HG03066 (cell line): ENCODE measurements around the gene ASPHD1.
"Not testable (repeated sequence)": the region's sequence is repeated elsewhere in the genome, so short reads cannot be mapped to it uniquely, and the experiment has no call there.

Source experiments
- ATAC-seq: cut with Tn5 transposase; IDR thresholded peaks from one replicate; pipeline ENCODE4 v1.9.1; 2021; ENCODE audit warnings: low read depth; ENCODE audit not compliant: unreplicated experiment

ASPHD1 gene

DNA sequence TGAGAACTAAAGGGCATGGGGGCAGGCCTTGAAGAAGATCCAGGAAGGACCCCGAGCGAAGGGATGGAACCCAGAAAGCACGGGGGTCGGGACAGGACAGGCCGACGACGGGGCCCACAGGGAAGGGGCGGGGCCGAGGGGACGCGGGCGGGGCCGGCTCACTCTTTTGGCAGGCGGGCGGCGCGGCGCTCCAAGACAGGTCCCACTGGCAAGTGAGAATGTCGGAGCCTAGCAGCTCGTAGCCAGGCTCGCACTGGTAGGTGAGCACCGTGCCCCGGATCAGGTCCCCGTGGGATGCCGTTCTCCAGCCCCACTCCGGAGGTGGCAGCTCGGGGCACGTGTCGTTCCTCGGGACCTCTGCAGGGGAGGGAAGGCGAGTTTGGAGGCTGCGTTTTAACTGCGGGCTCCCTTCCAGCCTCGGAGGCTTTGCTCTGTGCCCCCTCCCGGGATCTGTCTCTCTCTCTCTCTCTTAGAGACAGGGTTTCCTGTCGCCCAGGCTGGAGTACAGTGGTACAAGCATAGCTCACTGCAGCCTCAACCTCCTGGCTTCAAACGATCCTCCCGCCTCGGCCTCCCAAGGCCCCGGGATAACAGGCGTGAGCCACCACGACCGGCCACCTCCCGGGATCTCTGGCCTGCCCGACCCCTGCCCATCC, 23.6 kb upstream of the ASPHD1 start:
- ATAC-seq, result no peak

DNA sequence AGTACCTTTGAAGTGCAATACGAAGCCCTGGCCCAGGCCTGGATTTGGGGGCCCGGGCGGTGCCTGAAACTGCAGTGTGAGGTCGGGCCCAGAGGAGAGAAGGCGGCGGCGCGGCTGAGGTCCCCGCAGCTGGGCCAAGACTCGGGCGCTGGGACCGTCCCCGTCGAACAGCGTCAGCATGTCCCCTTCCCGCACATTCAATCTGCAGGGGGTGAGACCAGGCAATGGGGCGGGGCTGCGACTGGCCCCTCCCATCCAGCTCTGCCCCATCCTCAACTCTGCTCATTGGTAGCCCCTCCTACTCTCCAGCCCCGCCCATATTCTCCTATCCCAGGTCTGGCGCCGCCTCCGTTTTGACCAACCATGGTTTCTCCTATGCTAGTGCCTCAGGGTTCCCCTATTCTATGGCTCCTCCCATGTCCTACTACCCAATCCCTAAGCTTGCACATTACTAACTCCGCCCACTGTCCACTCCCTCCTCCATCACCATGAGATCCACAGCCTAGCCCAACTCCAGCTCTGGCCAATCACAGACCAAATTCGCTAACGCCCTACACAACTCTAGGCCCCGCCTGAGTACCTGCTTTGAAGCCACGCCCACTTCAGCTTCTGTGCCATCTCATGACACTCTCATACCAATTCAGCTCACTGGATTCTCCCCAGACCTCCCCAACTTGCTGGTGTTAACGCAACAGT, 22.9 kb upstream of the ASPHD1 start:
- no peak for ATAC-seq

DNA sequence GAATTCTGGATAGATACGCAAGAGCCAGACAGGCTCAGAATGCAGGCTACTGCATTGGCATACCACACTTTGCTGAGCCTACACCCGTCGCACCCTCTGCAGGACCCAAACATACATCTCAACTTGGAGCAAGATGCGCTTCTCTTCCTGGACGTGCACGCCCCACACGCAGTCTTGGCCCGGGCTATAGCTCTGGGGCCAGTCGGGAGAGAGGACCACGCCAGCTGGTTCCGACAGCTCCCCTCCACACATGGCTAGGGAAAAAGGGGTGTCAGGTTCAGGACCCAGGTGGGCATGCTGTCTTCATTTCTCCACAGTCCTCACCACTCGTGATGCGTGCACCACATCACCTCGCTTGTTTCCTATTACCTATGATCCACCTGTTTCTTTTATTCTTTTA, 22.1 kb upstream of the ASPHD1 start:
- no peak for ATAC-seq

DNA sequence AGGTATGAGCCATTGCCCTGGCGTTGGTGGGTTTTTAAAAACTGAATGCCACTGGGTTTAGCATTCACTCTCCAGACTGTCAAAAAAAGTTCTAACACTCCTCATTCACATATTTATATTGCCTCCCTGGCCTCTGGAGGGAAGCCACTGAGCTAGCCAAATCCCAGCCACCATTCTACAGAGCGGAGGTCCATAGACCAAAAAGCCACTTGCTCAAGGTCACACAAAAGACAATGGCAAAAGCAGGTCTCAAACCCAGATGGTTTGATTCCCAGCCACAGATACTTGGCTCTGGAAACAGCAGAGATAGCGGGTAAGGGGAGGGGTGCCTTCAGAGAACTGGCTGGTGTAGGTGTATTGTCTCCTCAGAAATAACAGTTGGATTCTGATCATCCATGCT, 19.2 kb upstream of the ASPHD1 start:
- ATAC-seq, result no peak

DNA sequence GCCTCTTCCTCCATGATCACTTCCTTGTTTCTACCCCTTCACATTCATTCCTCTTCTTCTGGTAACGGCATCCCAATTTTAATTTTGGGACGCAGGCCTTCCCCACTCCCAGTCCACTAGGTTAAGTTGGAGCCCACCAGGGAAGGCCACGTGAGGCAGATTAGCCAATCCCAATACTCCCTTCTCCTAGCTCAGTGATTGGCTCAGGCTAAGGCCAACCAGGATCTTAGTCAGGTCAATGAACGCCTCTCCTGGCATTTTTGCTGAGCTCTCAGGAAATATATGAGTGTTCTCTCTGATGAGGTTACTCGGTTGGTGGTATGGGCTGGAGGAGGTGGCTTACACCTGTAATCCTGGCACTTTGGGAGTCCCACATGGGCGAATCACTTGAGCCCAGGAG, 16.3 kb upstream of the ASPHD1 start:
- no peak for ATAC-seq

DNA sequence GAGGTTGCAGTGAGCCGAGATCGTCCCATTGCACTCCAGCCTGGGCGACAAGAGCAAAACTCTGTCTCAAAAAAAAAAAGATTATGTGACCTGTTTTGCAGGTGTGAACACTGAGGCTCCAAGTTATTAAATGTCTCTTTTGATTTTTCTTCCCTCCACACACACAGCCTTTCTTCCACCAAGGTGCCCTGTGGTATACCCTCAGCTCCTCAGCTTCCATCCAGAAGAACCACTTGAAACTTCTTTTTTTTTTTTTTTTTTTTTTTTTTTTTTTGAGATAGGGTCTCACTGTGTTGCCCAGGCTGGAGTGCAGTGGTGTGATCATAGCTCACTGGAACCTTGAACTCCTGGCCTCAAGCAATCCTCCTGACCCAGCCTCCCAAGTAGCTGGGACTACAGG, 10.9 kb upstream of the ASPHD1 start:
- ATAC-seq, result not testable (repeated sequence)

DNA sequence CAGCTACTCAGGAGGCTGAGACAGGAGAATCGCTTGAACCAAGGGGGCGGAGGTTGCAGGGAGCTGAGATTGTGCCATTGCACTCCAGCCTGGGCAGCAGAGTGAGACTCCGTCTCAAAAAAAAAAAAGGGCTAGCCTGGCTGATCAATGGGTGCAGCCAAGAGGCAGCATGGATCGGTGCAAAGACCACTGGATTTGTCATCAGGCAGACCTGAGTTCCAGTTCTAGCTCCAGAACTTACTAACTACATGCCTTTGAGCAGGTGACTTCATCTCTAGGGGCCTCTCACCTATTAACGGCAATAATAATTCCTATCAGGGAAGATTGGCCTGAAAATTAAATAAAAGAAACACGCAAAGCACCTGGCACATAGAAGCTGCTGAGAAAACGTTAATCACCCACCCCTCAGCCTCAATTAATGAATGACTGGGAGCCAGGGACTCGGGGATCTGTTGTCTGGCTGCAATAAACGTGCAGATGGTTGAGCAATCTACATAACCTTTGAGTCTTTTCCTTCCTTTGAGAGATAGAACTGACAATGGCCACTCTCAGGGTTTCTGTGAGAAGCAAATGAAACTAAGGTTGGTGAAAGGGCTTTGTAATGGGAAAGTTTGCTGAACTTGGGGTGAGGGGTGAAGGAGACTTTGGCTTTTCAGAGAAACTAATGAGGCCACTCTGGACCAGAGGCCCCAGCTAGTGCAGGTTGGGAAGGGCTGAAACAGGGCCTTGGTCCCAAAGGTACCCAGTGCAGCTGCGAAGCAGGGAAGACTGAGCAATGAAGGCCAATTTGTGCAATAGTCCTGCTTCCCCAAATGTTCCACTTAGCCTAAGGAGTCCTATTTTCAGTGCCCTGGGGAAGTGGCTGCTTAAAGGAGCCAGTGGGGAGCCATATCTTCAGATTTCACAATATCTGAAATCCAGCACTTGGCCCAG, 8.5 kb upstream of the ASPHD1 start:
- no peak for ATAC-seq

DNA sequence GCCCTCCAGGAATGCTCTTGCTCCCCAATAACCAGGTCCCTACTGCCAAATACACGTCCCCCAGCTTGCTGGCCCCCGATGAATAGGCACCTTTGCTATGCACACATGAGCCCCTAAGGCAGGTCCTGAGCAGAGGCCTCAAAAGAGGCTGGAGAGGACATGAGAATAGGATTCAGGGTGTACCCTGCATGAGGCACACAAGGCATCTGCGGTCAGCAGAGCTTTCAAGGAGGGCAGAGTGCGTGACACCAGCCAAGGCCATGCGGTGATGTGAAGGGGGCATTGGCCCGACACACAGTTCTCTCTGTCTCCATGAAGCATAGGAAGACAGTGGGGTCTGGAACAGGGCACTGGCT, 7.9 kb upstream of the ASPHD1 start:
- ATAC-seq, result no peak

DNA sequence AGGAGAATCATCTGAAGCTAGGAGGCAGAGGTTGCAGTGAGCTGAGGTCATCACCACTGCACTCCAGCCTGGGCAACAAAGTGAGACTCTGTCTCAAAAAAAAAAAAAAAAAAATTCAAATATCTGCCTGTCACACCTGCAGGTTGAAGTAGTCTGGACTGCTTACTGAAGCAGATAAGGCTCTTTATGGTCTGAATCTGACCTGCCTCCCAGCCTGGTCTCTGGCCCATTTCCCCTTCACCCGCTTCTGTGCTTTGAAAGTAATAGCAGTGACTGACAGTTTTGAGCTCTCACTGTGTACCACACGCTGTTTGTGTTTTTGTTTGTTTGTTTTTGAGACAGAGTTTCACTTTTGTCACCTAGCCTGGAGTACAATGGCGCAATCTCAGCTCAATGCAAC, 6.7 kb upstream of the ASPHD1 start:
- ATAC-seq, result no peak

DNA sequence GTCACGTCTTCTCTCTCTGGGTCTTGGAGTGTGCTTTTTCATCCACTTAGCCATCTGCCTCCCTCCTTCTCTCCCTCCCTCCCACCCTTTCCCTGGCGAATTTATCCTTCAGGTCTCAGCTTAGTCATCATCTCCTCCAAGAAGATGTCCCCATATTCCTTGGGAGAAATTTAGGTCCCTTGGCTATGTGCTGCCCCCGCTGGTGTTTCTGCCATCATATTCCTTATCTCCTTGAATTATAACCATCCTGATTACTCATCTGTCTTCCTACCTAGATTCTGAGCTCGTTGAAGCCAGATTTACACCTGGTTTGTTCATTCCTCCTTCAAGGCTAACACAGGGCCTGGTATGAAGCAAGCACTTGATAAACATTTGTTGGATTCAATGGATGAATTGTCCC, 5.9 kb upstream of the ASPHD1 start:
- no peak for ATAC-seq

DNA sequence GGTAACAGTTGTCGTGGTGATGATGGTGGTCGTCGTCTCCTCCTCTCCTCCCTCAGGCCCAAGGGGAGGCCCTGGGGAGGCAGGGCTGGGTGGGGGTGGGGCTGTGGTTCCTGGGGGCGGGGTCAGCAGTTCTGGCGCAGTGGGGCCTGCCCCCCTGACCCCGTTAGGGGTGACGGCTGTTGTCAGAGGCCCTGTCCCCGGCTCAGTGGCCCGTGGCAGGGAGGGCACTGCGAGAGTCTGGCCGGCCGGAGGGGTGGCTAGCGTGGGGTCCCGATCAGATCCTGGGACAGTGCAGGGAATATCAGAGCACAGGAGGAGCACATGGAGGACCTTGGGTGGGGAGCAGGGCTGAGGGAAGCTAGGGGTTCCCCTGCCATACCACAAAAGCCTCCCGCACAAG, 3.4 kb upstream of the ASPHD1 start:
- no peak for ATAC-seq

DNA sequence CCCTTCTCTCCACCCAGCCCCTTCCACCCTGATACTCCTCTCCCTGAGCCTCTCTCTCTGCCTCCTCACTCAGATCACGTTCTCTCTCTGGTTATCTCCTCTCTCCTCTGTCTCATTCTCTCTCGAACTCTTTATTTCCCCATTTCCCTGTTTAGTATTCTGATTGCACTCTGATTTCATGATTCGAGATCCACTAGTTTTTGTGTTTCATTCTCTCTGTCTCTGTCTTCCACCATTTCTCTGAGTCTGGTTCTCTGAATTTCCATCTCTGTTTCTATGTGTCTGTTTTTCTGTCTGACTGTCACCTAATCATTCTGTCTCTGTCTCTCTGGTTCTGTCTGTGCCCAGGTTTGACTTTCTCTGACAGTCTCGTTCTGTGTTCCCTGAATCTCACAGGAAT, 3.0 kb upstream of the ASPHD1 start:
- ATAC-seq, result no peak

DNA sequence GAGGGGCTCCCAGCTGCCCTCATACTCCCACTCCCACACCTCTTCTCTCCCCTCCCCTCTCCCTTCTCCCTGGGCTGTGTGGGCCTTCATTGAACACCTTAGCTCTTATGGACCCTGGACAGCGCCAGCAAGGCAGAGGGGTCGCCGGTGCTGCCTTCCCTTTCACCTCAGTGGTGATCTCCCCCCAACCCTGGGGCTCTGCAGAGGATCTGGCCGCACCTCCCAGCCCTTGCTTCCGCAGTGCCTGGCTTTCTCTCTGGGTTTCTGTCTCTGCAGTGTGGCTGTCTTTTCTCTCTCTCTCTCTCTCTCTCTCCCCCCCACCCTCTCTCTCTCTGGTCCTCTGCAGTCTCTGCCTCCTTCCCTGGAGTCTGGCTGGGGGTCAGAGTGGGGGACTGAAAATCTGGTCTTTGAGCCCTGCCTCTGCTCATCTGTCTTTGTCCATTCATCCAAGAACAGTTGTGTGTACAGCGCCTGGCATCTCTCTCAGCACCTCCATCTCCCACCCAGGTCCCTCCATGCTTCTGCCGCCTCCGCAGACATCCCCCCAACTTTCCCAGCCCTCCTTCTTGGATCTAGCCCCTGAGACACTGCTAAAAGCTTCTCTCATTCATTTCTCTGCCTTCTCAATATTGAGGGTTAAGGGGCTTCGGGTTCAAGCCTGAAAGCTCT, 2.0 kb upstream of the ASPHD1 start:
- ATAC-seq, result no peak

DNA sequence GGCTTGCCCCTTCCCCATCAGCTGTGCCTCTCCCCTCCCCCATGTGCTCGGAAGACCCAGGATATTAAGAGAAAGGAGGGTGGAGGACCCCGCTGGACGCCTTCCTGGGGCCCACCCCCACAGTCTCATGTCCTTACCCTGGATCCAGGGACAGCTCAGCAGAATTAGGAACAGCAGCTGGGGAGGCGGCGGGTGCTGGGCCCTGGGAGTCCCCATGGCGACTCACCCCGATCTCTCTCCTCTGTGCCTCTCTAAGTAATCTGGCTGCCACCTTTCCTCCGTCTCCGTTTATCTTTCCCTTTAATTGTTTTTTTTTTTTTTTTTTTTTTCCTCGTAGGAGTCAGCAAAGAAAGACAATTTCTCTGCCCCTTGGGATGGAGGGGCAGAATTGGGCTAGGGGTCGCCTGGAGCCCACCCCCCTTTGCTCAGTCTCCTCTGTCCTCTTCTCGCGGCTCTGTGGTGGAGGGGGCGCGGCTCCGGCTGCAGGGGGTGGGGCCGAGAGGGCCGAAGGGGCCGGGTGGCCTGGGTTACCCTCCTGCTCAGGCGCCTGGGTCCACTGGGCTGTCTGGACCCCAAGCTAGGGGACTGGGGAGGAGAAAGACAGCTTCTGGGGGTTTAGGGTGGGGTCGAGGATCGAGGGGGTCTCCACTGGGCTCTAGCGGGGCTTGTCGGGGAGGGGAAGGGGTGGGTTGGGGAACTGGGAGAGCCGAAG, 1.3 kb upstream of the ASPHD1 start:
- no peak for ATAC-seq

DNA sequence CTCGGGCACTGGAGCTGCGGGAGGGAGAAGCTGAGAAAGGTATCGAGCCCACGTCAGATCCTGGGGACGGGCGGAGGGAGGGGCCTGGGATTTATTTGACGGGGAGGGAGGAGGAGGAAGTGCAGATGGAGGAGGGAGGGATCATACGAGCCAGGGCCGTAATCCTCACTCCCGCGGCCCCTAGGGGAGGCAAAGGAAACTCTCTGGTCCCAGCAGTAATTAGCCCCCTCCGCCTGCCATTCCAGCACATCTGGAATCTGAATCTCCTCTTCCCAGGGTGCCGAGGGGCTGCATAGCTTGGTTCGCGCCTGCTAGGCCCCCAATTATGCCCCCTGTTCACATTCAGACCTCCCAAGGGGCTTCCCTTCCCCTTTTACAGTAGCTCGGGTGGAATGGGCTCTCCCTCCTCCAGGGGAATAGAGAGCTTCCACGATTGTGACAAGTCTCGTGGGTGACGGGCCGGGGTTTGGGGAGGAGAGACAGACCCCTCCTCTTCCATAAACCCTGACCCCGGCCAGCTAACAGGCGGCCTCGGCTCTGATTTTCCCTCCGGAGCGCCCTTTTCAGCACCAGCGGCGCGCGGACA, 679 bp upstream of the ASPHD1 start, which contains the start of gene SEZ6L2:
SEZ6L2 (minus strand) TSS at position 35 of the 586 bp plus-strand sequence. CDS start 531 bp downstream, outside the sequence.
- no peak for ATAC-seq

DNA sequence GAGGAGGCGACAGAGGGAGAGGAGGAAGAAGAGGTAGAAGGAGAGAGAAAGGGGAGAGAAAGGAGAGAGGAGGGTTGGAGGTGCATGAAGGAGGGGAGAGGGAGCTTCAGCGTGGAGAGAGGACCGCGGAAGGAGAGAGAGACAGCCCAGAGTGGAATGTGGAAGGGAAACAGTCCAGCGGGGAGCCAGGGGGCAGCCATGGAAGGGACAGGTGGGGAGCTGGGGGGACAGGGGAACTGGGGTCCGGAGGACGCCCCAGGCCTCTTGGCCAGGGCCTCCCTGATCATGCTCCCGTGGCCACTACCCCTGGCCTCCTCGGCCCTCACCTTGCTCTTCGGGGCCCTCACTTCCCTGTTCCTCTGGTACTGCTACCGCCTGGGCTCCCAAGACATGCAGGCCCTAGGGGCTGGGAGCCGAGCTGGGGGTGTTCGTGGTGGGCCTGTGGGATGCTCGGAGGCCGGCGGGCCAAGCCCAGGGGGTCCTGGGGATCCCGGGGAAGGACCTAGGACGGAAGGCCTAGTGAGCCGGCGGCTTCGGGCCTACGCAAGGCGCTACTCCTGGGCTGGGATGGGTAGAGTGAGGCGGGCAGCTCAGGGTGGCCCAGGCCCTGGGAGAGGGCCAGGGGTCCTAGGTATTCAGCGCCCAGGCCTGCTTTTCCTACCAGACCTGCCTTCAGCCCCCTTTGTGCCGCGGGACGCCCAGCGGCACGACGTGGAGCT, 759 bp downstream of the ASPHD1 start:
- no peak for ATAC-seq

DNA sequence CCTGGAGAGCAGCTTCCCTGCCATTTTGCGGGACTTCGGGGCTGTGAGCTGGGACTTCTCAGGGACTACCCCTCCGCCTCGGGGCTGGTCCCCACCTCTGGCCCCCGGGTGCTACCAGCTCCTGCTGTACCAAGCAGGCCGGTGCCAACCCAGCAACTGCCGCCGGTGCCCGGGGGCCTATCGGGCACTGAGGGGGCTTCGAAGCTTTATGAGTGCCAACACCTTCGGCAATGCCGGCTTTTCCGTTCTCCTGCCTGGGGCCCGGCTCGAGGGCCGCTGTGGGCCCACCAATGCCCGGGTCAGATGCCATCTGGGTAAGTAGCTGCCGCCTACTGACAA, 1.3 kb downstream of the ASPHD1 start:
- ATAC-seq, result no peak

DNA sequence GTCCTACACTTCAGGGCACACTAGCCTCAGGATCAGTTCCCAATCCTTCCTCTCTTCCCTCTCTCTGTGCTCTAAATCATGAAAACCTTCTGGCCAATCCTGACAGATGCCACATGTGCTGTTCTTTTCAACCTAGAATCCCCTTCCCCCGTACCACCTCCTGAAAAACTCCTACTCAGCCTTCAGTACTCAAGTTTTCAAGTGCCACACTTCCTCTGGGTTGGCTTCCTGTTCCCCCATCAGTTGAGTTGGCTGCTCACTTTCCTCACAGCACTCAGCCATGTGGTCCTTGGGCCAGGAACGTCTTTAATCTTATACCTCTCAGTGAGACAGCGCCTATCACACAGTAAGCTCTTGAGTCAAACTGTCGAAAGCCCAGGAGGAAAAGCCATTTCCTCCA, 3.3 kb downstream of the ASPHD1 start:
- no peak for ATAC-seq

DNA sequence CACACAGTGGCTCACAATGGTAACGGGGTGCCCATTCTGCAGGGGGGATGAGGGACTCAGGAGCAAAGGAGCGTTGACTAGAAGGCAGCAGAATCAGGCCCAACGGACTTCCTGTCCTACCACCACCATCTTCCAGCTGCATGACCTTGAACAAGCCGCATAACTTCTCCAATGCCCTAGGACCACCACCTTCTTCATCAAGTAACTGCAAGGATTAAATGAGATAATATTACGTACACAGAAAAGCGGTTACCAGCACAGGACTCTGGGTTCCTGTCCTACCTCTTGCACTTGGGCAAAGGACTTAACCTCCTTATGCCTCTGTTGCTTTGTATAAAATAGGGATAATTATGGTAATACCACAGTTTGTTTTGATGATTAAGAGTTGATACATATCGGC, 4.7 kb downstream of the ASPHD1 start:
- ATAC-seq, result no peak
